GM19467 (cell line): ENCODE results near the gene KDM5A.
"Not testable (repeated sequence)": the region's sequence is repeated elsewhere in the genome, so short reads cannot be mapped to it uniquely, and the experiment has no call there.

ENCODE experiments used
- ATAC-seq: cut with Tn5 transposase; IDR thresholded peaks from one replicate; pipeline ENCODE4 v1.9.1; 2021; ENCODE audit warnings: mild to moderate bottlenecking, moderate library complexity; ENCODE audit not compliant: unreplicated experiment

The KDM5A gene

DNA sequence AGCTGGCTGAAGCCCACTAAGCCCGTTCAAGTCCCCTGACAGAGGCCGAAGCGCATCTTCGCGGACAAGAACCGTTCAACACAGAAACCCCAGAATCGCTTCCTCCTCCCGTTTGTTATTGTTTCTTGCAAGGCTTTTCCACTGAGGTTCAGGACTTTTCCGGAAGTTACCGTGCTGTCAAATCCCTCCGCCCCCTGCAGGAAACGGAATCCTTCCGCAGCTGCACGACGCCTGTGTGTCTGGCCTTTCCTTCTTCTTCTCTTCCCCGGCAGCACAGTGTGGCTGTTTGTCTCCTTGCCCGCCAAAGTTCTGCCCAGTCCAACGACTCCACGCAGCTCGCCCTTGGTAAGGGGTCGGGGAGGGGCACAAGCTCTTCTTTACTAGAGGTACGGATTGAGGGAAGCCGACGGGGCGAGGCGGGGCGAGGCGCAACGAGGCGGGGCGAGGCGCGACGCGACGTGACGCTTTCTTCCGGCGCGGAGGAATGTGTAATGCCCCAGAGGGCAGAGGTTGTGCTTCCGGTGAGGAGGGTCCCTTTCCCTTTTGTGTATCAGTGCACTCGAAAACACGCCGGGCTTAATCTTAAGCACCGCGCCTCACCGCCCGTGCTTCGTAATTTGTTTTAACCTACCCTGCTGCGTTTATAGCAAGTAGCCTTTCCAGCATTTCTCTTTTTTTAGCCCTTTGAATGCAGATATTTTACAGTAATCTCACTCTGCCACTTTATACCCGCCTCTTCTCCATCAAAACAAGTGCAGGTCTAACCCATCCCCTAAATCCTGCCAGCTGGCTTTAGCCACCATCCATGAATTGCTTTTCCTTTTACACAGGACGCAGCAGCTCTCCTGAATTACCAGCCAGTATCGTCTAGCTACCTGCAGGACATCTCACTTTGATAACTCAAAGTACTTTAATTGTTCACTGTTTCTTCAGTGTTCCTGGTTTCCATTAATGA lies at the start of gene KDM5A:
KDM5A (minus strand) TSS at position 179 of the 955 bp plus-strand sequence. CDS start 229 bp downstream, outside the sequence.
- peak; percentile 86 for ATAC-seq

DNA sequence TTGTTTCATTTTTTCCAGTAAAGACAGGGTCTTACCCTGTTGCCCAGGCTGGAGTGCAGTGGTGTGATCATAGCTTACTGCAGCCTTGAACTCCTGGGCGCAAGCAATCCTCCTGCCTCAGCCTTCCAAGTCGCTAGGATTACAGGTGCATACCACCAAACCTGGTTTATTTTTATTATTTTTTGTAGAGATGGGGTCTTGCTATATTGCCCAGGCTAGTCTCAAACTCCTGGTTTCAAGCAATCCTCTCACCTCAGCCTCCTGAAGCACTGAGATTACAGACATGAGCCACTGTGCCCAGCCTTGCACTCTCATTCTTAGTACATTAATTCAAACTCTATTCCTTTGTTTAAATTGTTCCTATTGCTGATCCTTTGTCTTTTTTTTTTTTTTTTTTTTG lies 46.6 kb upstream of the KDM5A start:
- not testable (repeated sequence) for ATAC-seq

DNA sequence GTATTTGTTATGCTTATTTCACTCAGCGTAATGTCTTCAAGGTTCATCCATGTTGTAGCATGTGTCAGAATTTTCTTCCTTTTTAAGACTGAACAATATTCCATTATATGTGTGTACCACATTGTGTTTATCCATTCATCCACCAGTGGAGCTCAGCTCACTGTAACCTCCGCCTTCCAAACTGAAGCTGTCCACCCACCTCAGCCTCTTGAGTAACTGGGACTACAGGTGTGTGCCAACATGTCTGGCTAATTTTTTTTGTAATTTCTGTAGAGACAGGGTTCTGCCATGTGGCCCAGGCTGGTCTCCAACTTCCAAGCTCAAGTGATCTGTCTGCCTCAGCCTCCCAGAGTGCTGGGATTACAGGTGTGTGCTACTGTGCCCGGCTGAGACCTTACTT lies 33.4 kb upstream of the KDM5A start:
- ATAC-seq, result no peak

DNA sequence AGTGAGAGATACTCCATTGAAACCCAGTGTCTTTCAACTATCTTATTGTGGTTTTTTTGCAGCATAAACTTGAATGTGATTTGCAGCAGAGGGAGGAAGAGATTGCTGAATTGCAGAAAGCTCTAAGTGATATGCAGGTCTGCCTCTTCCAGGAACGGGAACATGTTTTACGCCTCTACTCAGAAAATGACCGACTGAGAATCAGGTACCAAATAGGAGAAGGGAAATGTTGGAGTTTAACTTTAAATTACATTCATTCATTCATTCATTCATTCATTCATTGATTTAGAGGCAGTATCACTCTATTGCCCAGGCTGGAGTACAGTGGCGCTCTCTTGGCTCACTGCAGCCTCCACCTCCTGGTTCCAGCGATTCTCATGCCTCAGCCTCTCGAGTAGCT lies 29.3 kb upstream of the KDM5A start:
- no peak for ATAC-seq

DNA sequence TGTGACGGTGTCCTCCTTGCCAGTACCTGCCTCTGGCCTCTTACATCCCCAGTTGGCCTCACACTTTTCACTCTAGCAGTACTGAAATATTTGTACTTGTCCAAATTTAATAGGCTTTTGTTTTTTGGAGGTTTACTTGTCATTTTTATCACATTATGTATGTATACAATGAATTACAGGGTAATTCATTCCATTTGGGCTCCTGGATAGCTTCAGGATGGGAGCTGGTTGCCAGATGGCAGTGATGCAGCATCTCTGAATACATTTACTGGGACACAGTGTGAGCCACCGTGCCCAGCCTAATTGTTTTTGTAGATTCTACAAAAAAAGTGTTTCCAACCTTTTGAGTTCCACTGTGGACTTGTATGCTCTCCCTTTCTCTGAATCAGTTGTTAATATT lies 25.7 kb upstream of the KDM5A start:
- no peak for ATAC-seq

DNA sequence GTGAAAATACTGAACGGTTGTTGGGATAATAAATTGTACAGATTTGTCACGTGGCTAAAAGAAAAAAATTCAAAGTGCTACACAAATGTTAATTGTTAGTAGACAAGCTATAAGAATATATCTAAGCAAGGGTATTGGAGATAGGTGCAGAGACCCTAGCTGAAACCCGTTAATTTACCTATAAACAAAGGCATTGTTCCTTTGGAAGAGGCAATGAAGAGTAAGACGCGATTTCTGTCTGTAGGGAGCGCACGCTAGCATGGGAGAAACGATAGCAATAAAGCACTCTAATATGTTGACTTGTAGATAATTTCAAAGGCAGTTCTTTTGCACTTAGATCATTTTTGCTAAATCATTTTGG lies 12.9 kb upstream of the KDM5A start:
- ATAC-seq, result no peak

DNA sequence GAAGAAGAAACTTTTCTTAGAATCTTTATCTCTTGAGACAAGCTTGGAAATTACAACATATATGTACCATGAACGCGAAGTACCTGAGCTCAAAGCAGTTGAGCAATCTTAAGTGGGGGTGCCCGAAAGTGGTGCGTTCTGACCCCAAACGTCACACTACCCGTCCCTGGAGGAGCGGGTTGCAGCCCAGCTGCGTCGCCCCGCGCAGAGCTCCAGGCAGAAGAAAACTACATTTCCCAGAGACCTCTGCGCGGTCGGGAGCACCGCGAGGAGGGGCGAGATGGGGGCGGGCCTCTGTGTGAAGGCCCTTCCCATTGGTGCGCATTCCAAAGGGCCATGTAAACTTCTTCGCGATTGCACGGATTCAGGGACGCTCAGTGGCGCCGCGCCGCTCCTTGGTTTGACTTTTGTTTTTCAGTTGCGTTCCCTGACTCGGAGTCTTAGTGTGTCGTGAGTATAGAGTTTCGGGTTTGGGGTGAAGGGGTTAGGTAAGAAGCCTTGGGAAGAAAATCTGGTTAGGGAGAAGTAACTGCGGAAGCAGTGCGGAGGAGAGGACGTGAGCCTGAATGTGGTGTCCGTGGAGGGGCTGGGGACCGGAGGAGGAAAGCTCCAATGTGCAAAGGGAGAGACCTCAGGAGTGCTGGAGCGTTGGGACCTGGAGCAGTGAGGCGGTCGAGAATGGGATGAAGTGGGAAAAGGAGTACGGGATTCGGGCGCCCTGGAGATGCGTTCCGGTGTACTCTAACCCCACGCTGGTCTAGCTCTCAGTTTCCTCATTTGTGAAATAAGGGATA lies 12.3 kb upstream of the KDM5A start, which contains the start of gene CCDC77:
CCDC77 (plus strand) TSS at position 410 of the 794 bp plus-strand sequence. CDS start 7,740 bp downstream, outside the sequence.
- ATAC-seq, result peak; percentile 96

DNA sequence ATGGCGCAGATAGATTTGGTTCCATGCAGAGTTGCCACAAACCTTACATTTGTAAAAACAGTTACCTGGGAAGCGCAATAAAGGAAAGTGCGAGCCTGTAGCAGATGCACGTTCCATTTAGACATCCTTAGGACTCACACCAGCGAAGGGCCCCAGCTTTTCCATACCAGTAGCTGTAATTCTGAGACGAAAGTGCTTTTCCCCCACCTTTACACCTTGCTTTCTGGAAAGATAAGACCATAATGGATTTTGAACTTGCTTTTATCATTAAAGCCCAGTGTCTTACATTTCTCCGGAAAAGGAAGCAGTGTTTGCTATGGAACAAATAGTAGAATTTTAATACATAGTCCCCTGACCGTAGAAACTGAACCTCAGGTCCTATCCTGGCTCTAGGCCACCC lies 11.7 kb upstream of the KDM5A start:
- no peak for ATAC-seq

DNA sequence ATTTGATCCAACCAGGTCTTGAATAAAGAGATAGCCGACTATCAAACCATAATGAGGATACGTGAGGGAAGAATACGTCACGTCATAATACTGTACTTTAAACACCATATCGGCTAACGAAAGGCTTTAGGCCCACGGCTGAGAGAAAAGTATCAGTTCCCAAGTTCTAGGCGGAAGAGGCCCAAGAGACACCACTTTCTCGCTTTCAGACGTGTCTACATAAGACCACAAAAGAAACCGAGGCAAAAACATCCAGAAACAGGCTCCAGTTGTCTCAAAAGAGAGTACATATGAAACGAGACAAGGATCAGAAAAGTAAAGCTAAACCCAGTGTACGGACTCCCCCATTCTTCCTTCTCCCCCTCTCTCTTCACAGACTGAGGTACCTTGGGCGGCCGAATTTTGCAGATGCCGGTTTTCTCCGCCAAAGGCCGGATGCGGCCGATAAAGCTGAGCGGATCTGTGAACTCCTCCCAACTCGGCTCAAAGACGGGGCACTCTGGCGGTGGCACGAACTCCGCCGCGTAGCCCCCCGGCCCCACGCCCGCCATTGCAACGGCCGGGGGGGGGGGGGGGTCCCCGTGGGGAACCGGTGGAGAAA lies 479 bp downstream of the KDM5A start:
- ATAC-seq, result peak; percentile 32

DNA sequence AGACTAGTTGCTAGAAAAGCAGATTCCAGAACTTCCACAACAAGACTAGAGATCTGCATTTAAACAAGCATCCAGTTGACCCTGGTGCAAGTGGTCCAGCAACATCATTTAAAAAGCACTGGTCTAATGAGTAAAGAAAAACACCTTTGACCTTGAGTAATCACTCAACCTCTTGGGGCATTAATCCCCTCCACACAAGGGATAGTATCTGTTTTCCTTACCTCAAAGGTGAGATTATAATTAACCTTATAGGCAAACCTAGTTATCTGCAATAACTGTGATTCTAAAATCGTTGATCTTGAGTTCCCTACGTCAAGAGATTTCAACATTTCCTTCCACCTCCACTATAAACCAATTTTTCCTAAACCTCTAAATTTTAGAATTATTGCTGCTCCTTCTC lies 1.1 kb downstream of the KDM5A start:
- no peak for ATAC-seq

DNA sequence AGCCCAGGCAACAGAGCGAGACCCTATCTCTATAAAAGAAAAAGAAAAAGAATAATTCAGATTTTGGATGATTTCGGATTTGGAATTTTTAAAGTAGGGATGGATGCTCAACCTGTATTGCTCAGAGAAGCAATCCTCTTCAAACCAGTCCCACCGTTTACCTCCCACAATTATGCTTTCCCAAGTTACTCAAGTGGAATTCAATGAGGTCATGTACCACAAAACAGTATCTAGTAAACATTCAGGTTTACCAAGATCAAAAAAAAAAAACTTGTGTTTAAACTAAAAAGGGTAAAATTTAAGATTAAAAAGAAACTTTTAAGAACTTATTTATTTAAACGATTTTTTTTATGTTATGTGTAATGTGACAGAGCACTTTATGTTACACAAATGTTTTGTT lies 2.5 kb downstream of the KDM5A start:
- no peak for ATAC-seq

DNA sequence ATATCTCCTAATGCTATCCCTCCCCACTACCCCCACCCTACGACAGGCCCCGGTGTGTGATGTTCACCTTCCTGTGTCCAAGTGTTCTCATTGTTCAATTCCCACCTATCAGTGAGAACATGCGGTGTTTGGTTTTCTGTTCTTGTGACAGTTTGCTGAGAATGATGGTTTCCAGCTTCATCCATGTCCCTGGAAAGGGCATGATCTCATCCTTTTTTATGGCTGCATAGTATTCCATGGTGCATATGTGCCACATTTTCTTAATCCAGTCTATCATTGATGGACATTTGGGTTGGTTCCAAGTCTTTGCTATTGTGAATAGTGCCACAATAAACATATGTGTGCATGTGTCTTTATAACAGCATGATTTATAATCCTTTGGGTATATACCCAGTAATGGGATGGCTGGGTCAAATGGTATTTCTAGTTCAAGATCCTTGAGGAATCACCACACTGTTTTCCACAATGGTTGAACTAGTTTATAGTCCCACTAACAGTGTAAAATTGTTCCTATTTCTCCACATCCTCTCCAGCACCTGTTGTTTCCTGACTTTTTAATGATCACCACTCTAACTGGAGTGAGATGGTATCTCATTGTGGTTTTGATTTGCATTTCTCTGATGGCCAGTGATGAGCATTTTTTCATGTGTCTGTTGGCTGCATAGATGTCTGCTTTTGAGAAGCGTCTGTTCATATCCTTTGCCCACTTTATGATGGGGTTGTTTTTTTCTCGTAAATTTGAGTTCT lies 18.2 kb downstream of the KDM5A start:
- ATAC-seq, result not testable (repeated sequence)

DNA sequence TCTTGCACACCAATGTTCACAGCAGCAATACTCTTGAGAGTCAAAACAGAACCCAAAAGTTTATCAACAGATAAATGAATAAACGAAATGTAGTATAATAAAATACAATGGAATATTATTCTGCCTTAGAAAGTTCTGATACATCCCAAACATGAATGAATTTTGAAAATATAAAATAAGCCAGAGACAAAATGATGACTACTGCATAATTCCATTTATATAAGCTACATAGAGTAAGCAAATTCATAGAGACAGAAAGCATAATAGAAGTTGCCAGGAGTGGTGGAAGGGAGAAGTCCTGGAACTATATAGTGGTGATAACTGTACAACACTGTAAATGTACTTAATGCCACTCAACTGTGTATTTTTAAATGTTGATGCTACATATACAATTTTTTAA lies 21.1 kb downstream of the KDM5A start:
- no peak for ATAC-seq

DNA sequence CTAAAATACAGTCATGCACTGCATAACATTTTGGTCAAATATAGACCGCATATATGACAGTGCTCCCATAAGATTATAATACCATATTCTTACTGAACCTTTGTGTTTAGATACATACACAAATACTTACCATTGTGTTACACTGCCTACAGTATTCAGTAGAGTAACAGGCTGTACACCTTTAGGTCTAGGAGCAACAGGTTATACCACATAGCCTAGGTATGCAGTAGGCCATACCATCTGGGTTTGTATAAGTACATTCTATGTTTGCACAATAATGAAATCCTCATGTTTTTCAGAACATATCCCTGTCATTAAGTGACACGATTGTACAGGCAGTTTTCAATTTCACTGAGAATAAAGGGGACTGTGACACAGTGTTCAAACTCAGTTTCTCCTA lies 22.3 kb downstream of the KDM5A start:
- no peak for ATAC-seq

DNA sequence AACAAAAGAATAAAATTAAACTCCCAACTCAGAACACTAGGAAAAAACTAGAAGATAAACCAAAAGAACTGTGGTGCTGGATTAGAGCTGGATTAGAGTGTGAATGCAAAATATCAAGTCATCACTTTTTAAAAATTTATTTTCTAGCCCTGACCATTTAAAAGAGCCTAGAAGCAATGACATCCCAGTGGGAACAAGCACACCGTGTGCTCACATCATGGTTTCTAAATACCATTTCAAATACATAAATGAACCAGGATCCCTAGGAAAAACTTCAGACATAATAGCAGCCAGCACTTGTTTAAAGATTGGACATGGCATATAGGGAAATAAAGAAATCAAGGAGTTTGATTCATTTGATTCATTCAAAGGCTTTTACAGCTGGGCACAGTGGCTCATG lies 30.0 kb downstream of the KDM5A start:
- no peak for ATAC-seq

DNA sequence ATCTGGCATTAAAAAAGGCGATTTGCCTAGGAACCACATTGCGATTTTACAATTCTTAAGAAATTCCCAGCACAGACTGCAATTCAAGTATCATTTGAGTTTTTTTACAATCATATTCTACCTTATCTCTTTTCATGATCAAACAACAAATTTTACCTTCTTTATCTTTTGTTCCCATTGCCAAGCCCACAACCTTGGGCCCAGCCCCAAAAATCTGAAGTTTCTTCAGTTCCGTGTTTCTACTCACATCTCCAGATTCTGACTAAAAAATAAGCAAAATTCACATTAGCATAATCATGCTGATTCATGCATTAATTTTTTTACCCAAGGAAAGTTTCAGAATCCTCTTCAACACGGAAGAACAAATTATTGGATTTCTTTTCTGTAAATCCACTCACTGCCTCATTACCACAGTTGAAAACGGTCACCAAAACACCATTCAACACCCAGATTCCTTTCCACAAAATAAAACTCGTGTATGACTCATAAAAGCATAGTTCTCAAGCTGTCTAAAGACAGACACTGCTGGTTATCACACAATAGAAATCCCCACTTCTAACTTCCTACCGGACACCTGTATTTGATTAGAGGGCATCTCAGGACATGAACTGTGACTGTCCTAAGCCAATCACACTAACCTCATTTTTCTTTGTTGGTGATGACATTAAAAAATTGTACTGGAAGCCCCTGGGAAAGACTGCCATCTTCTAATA lies 32.7 kb downstream of the KDM5A start:
- ATAC-seq, result no peak

DNA sequence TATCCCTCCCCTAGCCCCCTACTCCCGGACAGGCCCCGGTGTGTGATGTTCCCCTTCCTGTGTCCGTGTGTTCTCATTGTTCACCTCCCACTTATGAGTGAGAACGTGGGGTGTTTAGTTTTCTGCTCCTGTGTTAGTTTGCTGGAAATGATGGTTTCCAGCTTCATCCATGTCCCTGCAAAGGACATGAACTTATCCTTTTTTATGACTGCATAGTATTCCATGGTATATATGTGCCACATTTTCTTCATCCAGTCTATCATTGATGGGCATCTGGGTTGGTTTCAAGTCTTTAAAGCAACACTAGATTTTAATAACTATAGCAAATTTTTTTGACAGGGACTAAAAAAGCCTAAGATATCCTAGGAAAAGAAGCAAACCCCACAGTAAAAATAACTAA lies 37.9 kb downstream of the KDM5A start:
- ATAC-seq, result not testable (repeated sequence)

DNA sequence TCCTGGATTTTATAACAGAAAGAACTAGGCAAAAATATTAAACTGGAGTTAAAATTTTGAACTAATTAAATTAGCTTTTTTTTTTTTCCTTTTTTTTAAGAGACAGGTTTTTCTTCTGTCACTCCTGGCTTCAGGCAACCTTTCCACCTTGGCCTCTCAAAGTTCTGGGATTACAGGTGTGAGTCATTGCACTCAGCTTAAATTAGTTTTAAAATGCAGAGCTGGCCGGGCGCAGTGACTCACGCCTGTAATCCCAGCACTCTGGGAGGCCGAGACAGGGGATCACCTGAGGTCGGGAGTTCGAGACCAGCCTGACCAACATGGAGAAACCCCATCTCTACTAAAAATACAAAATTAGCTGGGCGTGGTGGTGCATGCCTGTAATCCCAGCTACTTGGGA lies 39.5 kb downstream of the KDM5A start:
- not testable (repeated sequence) for ATAC-seq

DNA sequence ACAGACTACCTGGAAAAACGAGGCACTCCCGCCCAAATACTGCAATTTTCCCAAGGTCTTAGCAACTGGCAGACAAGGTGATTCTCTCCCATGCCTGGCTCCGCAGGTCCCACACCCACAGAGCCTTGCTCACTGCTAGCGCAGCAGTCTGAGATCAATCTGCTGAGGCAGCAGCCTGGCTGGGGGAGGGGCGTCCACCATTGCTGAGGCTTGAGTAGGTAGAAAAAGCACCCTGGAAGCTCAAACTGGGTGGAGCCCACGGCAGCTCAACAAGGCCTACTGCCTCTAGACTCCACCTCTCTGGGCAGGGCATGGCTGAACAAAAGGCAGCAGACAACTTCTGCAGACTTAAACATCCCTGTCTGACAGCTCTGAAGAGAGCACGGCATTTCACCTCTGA lies 46.1 kb downstream of the KDM5A start:
- ATAC-seq, result not testable (repeated sequence)

DNA sequence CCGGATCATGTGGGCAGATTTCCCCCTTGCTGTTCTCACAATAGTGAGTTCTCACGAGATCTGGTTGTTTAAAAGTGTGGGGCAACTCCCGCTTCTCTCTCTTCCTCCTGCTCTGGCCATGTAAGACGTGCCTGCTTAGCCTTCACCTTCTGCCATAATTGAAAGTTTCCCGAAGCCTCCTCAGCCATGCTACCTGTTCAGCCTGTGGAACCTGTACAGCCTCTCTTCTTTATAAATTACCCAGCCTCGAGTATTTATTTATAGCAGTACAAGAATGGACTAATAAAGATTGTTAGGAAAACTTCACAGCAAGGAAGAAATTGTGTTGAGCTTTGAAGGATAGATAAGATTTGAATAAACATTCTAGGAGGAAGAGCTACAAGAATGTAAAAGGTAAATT lies 52.1 kb downstream of the KDM5A start:
- no peak for ATAC-seq
